VCaP (cell line): Measurements from ENCODE around the gene FBXL19.

Source experiments
- H3K27ac ChIP-seq: fragments of 450-650 bp; 2 replicates; pipeline ENCODE4 v1.5.1; 2017
- CTCF ChIP-seq: fragments of 450-650 bp; conservative IDR thresholded peaks from 2 replicates; pipeline ENCODE4 v1.5.1; 2017; ENCODE audit warnings: mild to moderate bottlenecking, moderate library complexity

Gene FBXL19

GRCh38 chr16:30976486-30976885 lies 53.1 kb downstream of the FBXL19 start:
- H3K27ac ChIP-seq: no peak overlapping the region
- TF ChIP-seq CTCF: no peak

- TF ChIP-seq CTCF: no peak
- no peak overlapping the region for H3K27ac ChIP-seq
Measured at GRCh38 chr16:30977502-30977901, 54.1 kb downstream of the FBXL19 start.

- TF ChIP-seq CTCF: no peak
- no peak overlapping the region for H3K27ac ChIP-seq
Measured at GRCh38 chr16:30979170-30980022, 56.0 kb downstream of the FBXL19 start.

GRCh38 chr16:30980023-30980371 lies 56.6 kb downstream of the FBXL19 start:
- TF ChIP-seq CTCF: no peak
- no peak overlapping the region for H3K27ac ChIP-seq

GRCh38 chr16:30980434-30980833 lies 57.1 kb downstream of the FBXL19 start:
- H3K27ac ChIP-seq: no peak overlapping the region
- no peak for TF ChIP-seq CTCF

GRCh38 chr16:30980959-30981358 lies 57.6 kb downstream of the FBXL19 start:
- no peak for TF ChIP-seq CTCF
- H3K27ac ChIP-seq: no peak overlapping the region

GRCh38 chr16:30982548-30983288 lies 59.3 kb downstream of the FBXL19 start:
- H3K27ac ChIP-seq: no peak overlapping the region
- TF ChIP-seq CTCF: no peak
